H1 (cell line): ENCODE data around the gene GHRL. TPM values are rescaled to one million over a fixed set of nuclear protein-coding genes. Genes with fewer than 3 reads are reported as not detected.

Experiments
- CHD2 ChIP-seq: IDR thresholded peaks from 2 replicates; pipeline ENCODE4 v1.6.1; 2012; ENCODE audit warnings: low read length, improper control_type of control experiment
- JUND ChIP-seq: IDR thresholded peaks from 2 replicates; pipeline ENCODE4 v1.6.1; 2011; ENCODE audit warnings: mild to moderate bottlenecking, improper control_type of control experiment, low read length
- polyA plus RNA-seq, 7 experiments: library from polyadenylated mRNA; depleted of rRNA in 3 of 7; stranded (reverse) in 5 of 7; unstranded in 2 of 7; fragments of >200 nt in 5 of 7; fragments of 200-250 nt in 2 of 7; gene quantifications; 1 replicate in 5 of 7; 2 replicates in 1 of 7; 4 replicates in 1 of 7; pipeline versions ENCODE4 v1.2.1 to v1.2.3, GENCODE V29; 2011 to 2013; ENCODE audit warnings: missing spikeins in 2 of 7, mixed read lengths in 2 of 7
- total RNA-seq: library from RNA; stranded (reverse); fragmentation: NEBNext Ultra II Directional; extraction: Animal tissue kit (Norgen Biotek cat#: 25700); gene quantifications from 2 replicates; pipeline ENCODE4 v1.2.1, GENCODE V29; 2021

The GHRL gene
- total and polyA plus RNA-seq, 2 of the 8 experiments (the other 6 are each of a cell fraction or from before 2014, with no cell fraction given), result 0.32 to 0.35 TPM

- TF ChIP-seq JUND (no peak), CHD2 (no peak)
Observed at GRCh38 chr3:10299679-10300078, 6.9 kb upstream of the GHRL start (continued).
